ENCODE results near the gene CCM2L. TPM values are rescaled to one million over a fixed set of nuclear protein-coding genes. Genes with fewer than 3 reads are reported as not detected.

Gene CCM2L
- total RNA-seq, 2 experiments from 2014 or later: 1.4 TPM; not detected in 1

GRCh38 chr20:32009564-32009963 lies 674 bp upstream of the CCM2L start:
- intact Hi-C loops (cut with micrococcal nuclease; ENCODE audit: unreplicated experiment): no loop called here
- no peak for TF ChIP-seq EZH2phosphoT487 (IDR thresholded peaks at IDR 0.05; ENCODE audit: borderline replicate concordance, low read depth, low read length)
- no peak for TF ChIP-seq CTCF (conservative IDR thresholded peaks at IDR 0.05; ENCODE audit: low read length)
- ChIA-PET CTCF (ENCODE audit: unreplicated experiment) (no interaction called here), POLR2A (no interaction called here)
- Histone ChIP-seq H4K20me1 (ENCODE audit: insufficient read depth, low read length) (no peaks in the 10 kb centered on the region), H3K36me3 (ENCODE audit: insufficient read depth, low read length) (no peaks in the 10 kb centered on the region), H3K4me1 (ENCODE audit: insufficient read depth, low read length, poor library complexity, severe bottlenecking) (no peaks in the 10 kb centered on the region), H3K9me3 (ENCODE audit: low read length) (no peaks in the 10 kb centered on the region), H3K4me3 (ENCODE audit: low read depth, low read length, poor library complexity, severe bottlenecking) (no peak overlapping the region), H3K9me2 (ENCODE audit: insufficient read depth, low read length) (no peaks in the 10 kb centered on the region), H3K4me2 (ENCODE audit: low read length) (no peak overlapping the region), H3K79me2 (ENCODE audit: insufficient read depth, low read depth, low read length) (no peaks in the 10 kb centered on the region), H3K27ac (ENCODE audit: low read depth, low read length, poor library complexity, severe bottlenecking) (no peak overlapping the region), H2AFZ (ENCODE audit: low read length) (no peak overlapping the region)
- no peak for DNase-seq (ENCODE audit: low spot score)
- no TSS peak for BruUV-seq (replicated peaks)

- no peaks in the 10 kb centered on the region for H3K9me3 ChIP-seq (ENCODE audit: low read length)
- no peak for TF ChIP-seq EZH2phosphoT487 (IDR thresholded peaks at IDR 0.05; ENCODE audit: borderline replicate concordance, low read depth, low read length)
- H3K9me2 ChIP-seq (ENCODE audit: insufficient read depth, low read length): no peaks in the 10 kb centered on the region
- intact Hi-C loops (cut with micrococcal nuclease; ENCODE audit: unreplicated experiment): no loop called here
- H3K27ac ChIP-seq (ENCODE audit: low read depth, low read length, poor library complexity, severe bottlenecking): no peak overlapping the region
- H3K36me3 ChIP-seq (ENCODE audit: insufficient read depth, low read length): no peaks in the 10 kb centered on the region
- BruUV-seq (replicated peaks): no TSS peak
- H4K20me1 ChIP-seq (ENCODE audit: insufficient read depth, low read length): no peaks in the 10 kb centered on the region
- H3K4me2 ChIP-seq (ENCODE audit: low read length): no peak overlapping the region
- DNase-seq (ENCODE audit: low spot score): no peak
- H3K4me1 ChIP-seq (ENCODE audit: insufficient read depth, low read length, poor library complexity, severe bottlenecking): no peaks in the 10 kb centered on the region
- ChIA-PET POLR2A (no interaction called here), CTCF (ENCODE audit: unreplicated experiment) (no interaction called here)
- no peak overlapping the region for H3K4me3 ChIP-seq (ENCODE audit: low read depth, low read length, poor library complexity, severe bottlenecking)
- no peaks in the 10 kb centered on the region for H3K79me2 ChIP-seq (ENCODE audit: insufficient read depth, low read depth, low read length)
- H2AFZ ChIP-seq (ENCODE audit: low read length): no peak overlapping the region
These were observed 428 bp downstream of the CCM2L start for GRCh38 chr20:32010666-32011065.

- H3K79me2 ChIP-seq (ENCODE audit: insufficient read depth, low read depth, low read length): no peaks in the 10 kb centered on the region
- TF ChIP-seq EZH2phosphoT487 (IDR thresholded peaks at IDR 0.05; ENCODE audit: borderline replicate concordance, low read depth, low read length) (no peak), CTCF (conservative IDR thresholded peaks at IDR 0.05; ENCODE audit: low read length) (no peak)
- no peak overlapping the region for H3K4me2 ChIP-seq (ENCODE audit: low read length)
- intact Hi-C loops (cut with micrococcal nuclease; ENCODE audit: unreplicated experiment): no loop called here
- no peaks in the 10 kb centered on the region for H3K36me3 ChIP-seq (ENCODE audit: insufficient read depth, low read length)
- CTCF ChIA-PET (ENCODE audit: unreplicated experiment): no interaction called here
- no peaks in the 10 kb centered on the region for H3K4me1 ChIP-seq (ENCODE audit: insufficient read depth, low read length, poor library complexity, severe bottlenecking)
- H3K27ac ChIP-seq (ENCODE audit: low read depth, low read length, poor library complexity, severe bottlenecking): no peak overlapping the region
- POLR2A ChIA-PET: no interaction called here
- H4K20me1 ChIP-seq (ENCODE audit: insufficient read depth, low read length): no peaks in the 10 kb centered on the region
- H3K9me3 ChIP-seq (ENCODE audit: low read length): no peaks in the 10 kb centered on the region
- BruUV-seq (replicated peaks): no TSS peak
- H2AFZ ChIP-seq (ENCODE audit: low read length): no peak overlapping the region
- H3K4me3 ChIP-seq (ENCODE audit: low read depth, low read length, poor library complexity, severe bottlenecking): no peak overlapping the region
- DNase-seq (ENCODE audit: low spot score): no peak
- no peaks in the 10 kb centered on the region for H3K9me2 ChIP-seq (ENCODE audit: insufficient read depth, low read length)
These were observed 2.0 kb downstream of the CCM2L start for GRCh38 chr20:32012159-32012688.

All from OCI-LY7 (cell line).